DOHH2 (cell line): ENCODE measurements around the gene MYO6.

Experiments used
- H3F3A ChIP-seq: fragments of 200-600 bp; sonication (generic), shearing (Covaris generic); 2 replicates; pipeline ENCODE4 v1.6.0; 2016; ENCODE audit warnings: antibody characterized with exemption, mild to moderate bottlenecking; ENCODE audit not compliant: control insufficient read depth, insufficient read depth
- H3K27ac ChIP-seq: fragments of 200-600 bp; sonication (generic); 2 replicates; pipeline ENCODE4 v1.5.1; 2014; ENCODE audit warnings: low read depth, mild to moderate bottlenecking, low read length, moderate library complexity
- H3K27me3 ChIP-seq: fragments of 200-600 bp; sonication (generic); 2 replicates; pipeline ENCODE4 v1.6.1; 2014; ENCODE audit warnings: mild to moderate bottlenecking, low read length, mixed read lengths; ENCODE audit not compliant: control insufficient read depth
- H3K36me3 ChIP-seq: fragments of 200-600 bp; sonication (generic); 2 replicates; pipeline ENCODE4 v1.6.1; 2014; ENCODE audit warnings: mild to moderate bottlenecking, low read length, moderate library complexity, mixed read lengths; ENCODE audit not compliant: control insufficient read depth
- H3K4me1 ChIP-seq: fragments of 200-600 bp; sonication (generic); 2 replicates; pipeline ENCODE4 v1.6.1; 2014; ENCODE audit warnings: mild to moderate bottlenecking, low read length, mixed read lengths; ENCODE audit not compliant: control insufficient read depth
- H3K4me2 ChIP-seq: fragments of 200-600 bp; sonication (generic); 2 replicates; pipeline ENCODE4 v1.6.0; 2014; ENCODE audit warnings: mild to moderate bottlenecking, low read length, moderate library complexity
- H3K4me3 ChIP-seq: fragments of 200-600 bp; sonication (generic); 2 replicates; pipeline ENCODE4 v1.5.1; 2014; ENCODE audit warnings: mild to moderate bottlenecking, low read length, mixed read lengths
- H3K79me2 ChIP-seq: fragments of 200-600 bp; sonication (generic); 2 replicates; pipeline ENCODE4 v1.6.1; 2014; ENCODE audit warnings: mild to moderate bottlenecking, low read length, mixed read lengths; ENCODE audit not compliant: control insufficient read depth
- H3K9me2 ChIP-seq: fragments of 200-600 bp; sonication (generic); replicated peaks from 2 replicates; pipeline ENCODE4 v1.6.1; 2014; ENCODE audit warnings: mild to moderate bottlenecking, low read length, mixed read lengths; ENCODE audit not compliant: control insufficient read depth
- H3K9me3 ChIP-seq: fragments of 200-600 bp; sonication (generic); 2 replicates; pipeline ENCODE4 v1.6.1; 2014; ENCODE audit warnings: antibody characterized with exemption, low read length, mixed read lengths; ENCODE audit not compliant: control insufficient read depth, insufficient read depth
- H4K20me1 ChIP-seq: fragments of 200-600 bp; sonication (generic); 2 replicates; pipeline ENCODE4 v1.6.0; 2014; ENCODE audit warnings: low read depth, mild to moderate bottlenecking, antibody characterized with exemption, low read length, moderate library complexity; ENCODE audit not compliant: control insufficient read depth, insufficient read depth
- CTCF ChIP-seq: fragments of 200-600 bp; sonication (generic); IDR thresholded peaks from one replicate; pipeline ENCODE4 v1.5.1; 2014; ENCODE audit warnings: antibody characterized with exemption, mild to moderate bottlenecking, low read depth, low read length; ENCODE audit not compliant: poor library complexity, severe bottlenecking
- EZH2phosphoT487 ChIP-seq: fragments of 200-600 bp; sonication (generic); IDR thresholded peaks from 2 replicates; pipeline ENCODE4 v1.6.1; 2017; ENCODE audit warnings: borderline replicate concordance, mild to moderate bottlenecking, antibody characterized with exemption, low read length, moderate library complexity, mixed read lengths

MYO6 gene

GRCh38 chr6:75943381-75943780 is 194.3 kb downstream of the MYO6 start:
- Histone ChIP-seq H3K4me3 (no peak overlapping the region), H3K9me2 (no peaks in the 10 kb centered on the region), H3K9me3 (no peaks in the 10 kb centered on the region), H4K20me1 (no peaks in the 10 kb centered on the region), H3K36me3 (no peaks in the 10 kb centered on the region), H3K4me1 (no peaks in the 10 kb centered on the region), H3K4me2 (no peak overlapping the region), H3K27me3 (no peaks in the 10 kb centered on the region), H3K27ac (no peak overlapping the region), H3K79me2 (no peaks in the 10 kb centered on the region), H3F3A (no peaks in the 10 kb centered on the region)
- TF ChIP-seq EZH2phosphoT487: no peak
- TF ChIP-seq CTCF: no peak

GRCh38 chr6:75946146-75946831 is 197.2 kb downstream of the MYO6 start:
- no peaks in the 10 kb centered on the region for H3K36me3 ChIP-seq
- H4K20me1 ChIP-seq: no peaks in the 10 kb centered on the region
- H3K27me3 ChIP-seq: no peaks in the 10 kb centered on the region
- TF ChIP-seq CTCF (no peak), EZH2phosphoT487 (no peak)
- no peaks in the 10 kb centered on the region for H3K9me3 ChIP-seq
- H3K27ac ChIP-seq: no peak overlapping the region
- no peaks in the 10 kb centered on the region for H3K9me2 ChIP-seq
- H3K4me2 ChIP-seq: no peak overlapping the region
- H3K4me1 ChIP-seq: no peaks in the 10 kb centered on the region
- H3K4me3 ChIP-seq: no peak overlapping the region
- H3F3A ChIP-seq: no peaks in the 10 kb centered on the region
- no peaks in the 10 kb centered on the region for H3K79me2 ChIP-seq

- H3K36me3 ChIP-seq: no peaks in the 10 kb centered on the region
- no peaks in the 10 kb centered on the region for H3K9me2 ChIP-seq
- no peaks in the 10 kb centered on the region for H3K27me3 ChIP-seq
- H3K79me2 ChIP-seq: no peaks in the 10 kb centered on the region
- H4K20me1 ChIP-seq: no peaks in the 10 kb centered on the region
- no peak overlapping the region for H3K27ac ChIP-seq
- no peaks in the 10 kb centered on the region for H3F3A ChIP-seq
- H3K9me3 ChIP-seq: no peaks in the 10 kb centered on the region
- no peak overlapping the region for H3K4me3 ChIP-seq
- no peaks in the 10 kb centered on the region for H3K4me1 ChIP-seq
- H3K4me2 ChIP-seq: no peak overlapping the region
- TF ChIP-seq EZH2phosphoT487 (no peak), CTCF (no peak)
Observed at GRCh38 chr6:75947935-75948334, 198.9 kb downstream of the MYO6 start.
